GM23338 (cell line): ENCODE data around the gene SCGB1D4.

Experiments
- CREB1 ChIP-seq: fragments of 250-450 bp; sonication (Bioruptor Pico); IDR thresholded peaks from 2 replicates; pipeline ENCODE4 v1.5.0; 2020; ENCODE audit warnings: low read depth, mild to moderate bottlenecking, moderate library complexity
- EZH2 ChIP-seq: fragments of 200-600 bp; sonication (generic); IDR thresholded peaks from one replicate; pipeline ENCODE4 v1.8.0; 2017; ENCODE audit warnings: antibody characterized with exemption, mild to moderate bottlenecking, low read depth; ENCODE audit not compliant: unreplicated experiment
- POLR2AphosphoS5 ChIP-seq: IDR thresholded peaks from 2 replicates; pipeline ENCODE4 v1.6.1; 2016; ENCODE audit warnings: antibody characterized with exemption, low read depth
- STAT1 ChIP-seq: IDR thresholded peaks from one replicate; pipeline ENCODE4 v1.6.1; 2016; ENCODE audit warnings: antibody characterized with exemption; ENCODE audit not compliant: unreplicated experiment
- ZNF114 ChIP-seq: fragments of 250-450 bp; sonication (Bioruptor Pico); IDR thresholded peaks from 2 replicates; pipeline ENCODE4 v1.5.0; 2020; ENCODE audit warnings: mild to moderate bottlenecking, moderate library complexity
- TF ChIP-seq, protein P1 (sequence below), 2 experiments: fragments of 200-600 bp in 1 of 2; sonication (generic) in 1 of 2; conservative IDR thresholded peaks; 2 replicates each; pipeline versions ENCODE4 v1.5.1 to v1.6.1; 2016 to 2017; ENCODE audit warnings: antibody characterized with exemption in 2 of 2, low read depth in 2 of 2, mild to moderate bottlenecking in 2 of 2, moderate library complexity in 1 of 2

DNA sequence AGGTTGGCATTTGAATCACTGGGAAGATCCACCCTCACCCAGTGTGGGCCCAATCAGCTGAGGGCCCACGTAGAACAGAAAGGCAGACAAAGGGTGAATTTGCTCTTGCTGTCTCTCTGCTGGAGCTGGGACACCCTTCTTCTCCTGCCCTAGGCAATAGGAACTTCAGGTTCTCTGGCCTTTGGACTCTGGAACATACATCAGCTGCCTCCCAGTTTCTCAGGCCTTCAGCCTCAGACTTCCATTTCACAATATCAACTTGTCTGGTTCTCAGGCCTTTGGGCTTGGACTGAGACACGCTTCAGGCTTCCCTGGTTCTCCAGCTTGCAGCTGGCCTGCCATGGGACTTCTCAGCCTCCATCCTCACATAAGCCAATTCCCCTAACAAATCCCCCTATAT lies 23.6 kb upstream of the SCGB1D4 start:
- no peak for TF ChIP-seq STAT1
- TF ChIP-seq ZNF114 (CRISPR knock-in tag), result no peak
- TF ChIP-seq CREB1, result no peak
- TF ChIP-seq POLR2AphosphoS5, result no peak
- TF ChIP-seq, protein P1, sequence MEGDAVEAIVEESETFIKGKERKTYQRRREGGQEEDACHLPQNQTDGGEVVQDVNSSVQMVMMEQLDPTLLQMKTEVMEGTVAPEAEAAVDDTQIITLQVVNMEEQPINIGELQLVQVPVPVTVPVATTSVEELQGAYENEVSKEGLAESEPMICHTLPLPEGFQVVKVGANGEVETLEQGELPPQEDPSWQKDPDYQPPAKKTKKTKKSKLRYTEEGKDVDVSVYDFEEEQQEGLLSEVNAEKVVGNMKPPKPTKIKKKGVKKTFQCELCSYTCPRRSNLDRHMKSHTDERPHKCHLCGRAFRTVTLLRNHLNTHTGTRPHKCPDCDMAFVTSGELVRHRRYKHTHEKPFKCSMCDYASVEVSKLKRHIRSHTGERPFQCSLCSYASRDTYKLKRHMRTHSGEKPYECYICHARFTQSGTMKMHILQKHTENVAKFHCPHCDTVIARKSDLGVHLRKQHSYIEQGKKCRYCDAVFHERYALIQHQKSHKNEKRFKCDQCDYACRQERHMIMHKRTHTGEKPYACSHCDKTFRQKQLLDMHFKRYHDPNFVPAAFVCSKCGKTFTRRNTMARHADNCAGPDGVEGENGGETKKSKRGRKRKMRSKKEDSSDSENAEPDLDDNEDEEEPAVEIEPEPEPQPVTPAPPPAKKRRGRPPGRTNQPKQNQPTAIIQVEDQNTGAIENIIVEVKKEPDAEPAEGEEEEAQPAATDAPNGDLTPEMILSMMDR (conservative IDR thresholded peaks at IDR 0.05; ENCODE audit: low read depth in 2 of 2), result no peak
- no peak for TF ChIP-seq EZH2
